COR-L47 (cell line): ENCODE measurements around the gene ANKMY1.

Experiments
- DNase-seq: peaks from one replicate; lab custom pipeline; 2025; lab: John Stamatoyannopoulos, UW

ANKMY1 gene

DNA sequence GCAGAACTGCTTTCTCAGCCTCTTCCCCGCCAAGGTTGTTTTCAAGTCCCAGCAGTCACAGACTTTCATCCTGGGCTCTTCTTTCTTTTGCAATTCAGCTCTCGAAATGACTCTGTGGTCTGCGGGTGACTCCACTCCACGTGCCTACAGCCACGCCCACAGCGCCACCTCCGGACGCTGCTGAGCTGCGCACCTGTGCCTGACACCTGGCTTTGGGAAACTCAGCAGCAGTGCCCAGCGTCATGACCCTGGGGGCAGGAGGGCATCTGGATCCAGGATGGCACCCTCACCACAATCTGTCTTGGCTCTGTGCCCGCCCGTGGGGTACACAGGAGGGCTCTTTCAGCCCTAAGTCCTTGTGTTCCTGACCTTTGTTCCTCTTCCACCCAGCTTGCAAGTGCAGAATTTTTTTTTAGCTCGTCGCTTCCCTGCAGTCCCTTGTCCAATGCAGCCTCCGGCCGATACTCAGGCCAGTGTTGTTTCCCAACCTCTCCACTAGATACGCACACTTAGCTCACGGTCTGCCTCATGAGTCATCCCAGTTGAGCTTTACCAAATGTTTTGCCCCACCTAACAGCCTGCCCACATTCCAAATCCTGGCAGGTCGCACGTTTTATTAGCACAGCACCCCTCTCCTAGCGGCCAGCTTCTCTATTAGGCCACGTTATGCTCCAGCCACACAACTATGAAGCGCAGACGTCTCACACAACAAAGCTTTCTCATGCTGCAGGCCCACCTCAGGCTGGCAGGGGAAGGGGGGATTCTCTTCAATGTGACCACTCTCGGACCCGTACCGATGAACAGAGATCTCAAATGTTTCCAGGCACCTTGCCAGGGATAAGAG lies 22.2 kb upstream of the ANKMY1 start:
- DNase-seq, result no peak

DNA sequence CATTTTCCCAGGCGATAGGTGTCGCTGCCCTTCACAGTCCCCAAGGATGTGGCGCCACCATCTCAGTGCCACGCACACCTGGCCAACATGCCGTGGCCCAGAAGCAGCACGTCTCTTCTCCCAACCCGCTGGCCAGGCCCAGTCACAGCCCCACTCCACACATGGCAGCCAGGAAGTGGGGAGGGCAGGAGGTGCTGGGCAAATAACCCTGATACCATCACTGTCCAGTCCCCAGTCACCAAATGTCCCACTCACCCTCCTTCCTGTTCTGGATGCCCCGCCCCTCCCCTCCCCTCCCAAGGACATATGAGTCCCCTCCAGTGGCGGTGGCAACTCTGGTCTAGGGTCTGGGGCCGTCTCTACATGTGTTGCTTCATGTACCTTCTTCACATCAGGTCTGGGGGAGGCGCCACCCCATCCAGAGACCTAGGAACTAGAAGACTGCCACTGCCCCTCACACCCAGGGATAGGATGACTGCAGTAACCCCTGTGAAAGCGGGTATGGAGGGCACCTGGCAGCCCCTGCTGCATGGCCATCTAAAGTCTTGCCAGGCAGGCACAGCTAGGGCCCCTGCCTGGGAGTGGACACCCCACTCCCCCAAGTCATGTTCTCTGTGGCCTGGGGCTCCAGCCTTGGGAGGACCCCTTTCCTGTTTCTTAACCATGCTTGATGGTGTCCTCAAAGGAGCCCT lies 21.4 kb upstream of the ANKMY1 start:
- no peak for DNase-seq

DNA sequence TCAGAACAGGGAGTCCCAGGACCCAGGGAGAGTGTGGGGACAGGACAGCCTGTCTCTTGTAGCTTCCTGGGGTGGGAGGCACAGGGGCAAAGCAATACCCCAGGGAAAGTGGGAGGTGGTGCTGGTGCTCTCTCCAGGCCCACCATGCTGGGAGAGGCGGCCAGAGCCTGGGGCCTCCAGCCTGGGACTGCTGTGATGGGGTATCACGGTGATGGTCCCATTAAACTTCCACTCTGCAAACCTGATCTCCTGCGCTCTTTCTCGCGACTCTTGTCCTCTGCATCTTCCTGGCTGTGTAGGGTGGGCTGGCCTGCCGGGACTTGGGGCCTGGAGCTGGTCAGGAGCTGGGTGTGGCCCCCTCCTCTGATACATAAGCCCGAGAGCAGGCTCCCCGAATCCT lies 20.7 kb upstream of the ANKMY1 start:
- no peak for DNase-seq

DNA sequence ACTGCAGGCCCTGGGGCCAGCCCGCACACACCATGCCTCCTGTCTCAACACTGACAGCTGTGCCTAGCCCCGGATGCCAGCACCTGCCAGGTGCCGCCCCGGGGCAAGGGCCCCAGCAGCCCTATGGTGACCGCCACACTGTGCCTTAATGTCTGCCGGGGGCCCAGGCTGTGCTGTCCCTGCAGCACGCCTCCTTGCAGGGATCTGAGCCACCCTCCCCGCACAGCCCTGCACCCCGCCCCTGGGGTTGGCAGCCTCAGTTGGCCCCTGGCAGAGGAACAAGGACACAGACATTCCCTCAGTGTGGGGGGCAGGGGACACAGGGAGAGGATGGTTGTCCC lies 20.3 kb upstream of the ANKMY1 start:
- no peak for DNase-seq

DNA sequence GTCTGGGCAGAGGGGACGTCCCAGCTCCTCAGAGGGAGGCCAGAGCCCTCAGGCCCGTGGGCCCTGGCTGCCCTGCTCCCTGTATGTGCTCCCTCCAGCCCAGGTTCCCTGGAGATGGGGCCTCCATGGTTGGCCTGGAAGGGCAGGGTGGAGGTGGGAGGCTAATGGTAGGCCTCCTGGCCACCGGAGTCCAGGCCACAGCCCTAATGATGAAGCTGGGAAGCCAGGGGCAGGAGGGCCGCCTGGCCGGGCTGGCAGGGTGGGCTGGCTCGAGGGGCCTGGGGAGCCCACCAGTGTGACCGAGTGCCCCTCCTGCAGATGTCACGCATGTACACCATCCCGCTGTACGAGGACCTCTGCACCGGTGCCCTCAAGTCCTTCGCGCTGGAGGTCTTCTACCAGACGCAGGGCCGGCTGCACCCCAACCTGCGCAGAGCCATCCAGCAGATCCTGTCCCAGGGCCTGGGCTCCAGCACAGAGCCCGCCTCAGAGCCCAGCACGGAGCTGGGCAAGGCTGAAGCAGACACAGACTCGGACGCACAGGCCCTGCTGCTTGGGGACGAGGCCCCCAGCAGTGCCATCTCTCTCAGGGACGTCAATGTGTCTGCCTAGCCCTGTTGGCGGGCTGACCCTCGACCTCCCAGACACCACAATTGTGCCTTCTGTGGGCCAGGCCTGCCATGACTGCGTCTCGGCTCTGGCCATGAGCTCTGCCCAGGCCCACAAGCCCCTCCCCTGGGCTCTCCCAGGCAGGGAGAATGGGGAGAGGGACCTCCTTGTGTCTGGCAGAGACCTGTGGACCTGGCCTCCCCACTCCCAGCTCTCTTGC lies 19.7 kb upstream of the ANKMY1 start:
- DNase-seq, result no peak

DNA sequence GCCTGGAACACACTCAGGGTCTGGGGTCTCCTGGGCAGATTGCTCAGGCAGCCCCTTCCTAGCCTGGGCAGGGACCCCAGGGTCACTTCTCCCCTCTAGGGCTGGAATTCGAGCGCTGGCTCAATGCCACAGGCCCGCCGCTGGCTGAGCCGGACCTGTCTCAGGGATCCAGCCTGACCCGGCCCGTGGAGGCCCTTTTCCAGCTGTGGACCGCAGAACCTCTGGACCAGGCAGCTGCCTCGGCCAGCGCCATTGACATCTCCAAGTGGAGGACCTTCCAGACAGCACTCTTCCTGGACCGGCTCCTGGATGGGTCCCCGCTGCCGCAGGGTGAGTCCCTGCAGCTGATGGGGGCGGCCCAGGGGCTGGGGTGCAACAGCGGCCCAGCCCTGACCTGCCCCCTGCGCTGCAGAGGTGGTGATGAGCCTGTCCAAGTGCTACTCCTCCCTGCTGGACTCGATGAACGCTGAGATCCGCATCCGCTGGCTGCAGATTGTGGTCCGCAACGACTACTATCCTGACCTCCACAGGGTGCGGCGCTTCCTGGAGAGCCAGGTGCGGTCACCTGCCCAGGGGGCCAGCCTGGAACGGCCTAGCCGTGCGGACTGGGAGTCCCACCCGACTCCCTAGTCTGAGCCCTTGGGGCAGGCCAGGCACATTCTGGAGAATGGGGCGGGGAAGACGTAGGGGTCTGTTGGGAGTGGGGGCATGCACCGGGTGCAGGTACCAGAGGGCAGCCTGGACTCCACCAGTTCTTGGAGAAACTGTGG lies 18.8 kb upstream of the ANKMY1 start:
- no peak for DNase-seq

DNA sequence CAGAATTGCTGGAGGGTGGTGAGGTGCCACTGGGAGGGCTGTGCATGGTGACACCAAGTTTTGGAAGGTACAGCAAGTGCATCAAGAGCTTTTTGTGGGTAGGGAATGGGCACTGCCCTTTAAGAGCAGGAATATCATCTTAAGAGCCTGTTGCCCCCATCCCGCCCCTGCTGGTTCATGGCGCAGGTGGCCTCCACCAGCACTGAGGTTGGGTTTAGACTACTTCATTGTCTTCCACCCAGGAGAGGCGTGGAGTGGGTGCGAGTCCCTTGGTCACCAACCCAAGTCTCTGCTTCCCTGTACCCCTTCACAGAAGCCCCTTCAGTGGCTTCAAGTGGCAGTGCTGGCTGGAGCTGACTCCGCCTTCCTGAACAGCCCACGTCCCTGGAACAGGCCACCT lies 18.2 kb upstream of the ANKMY1 start:
- DNase-seq, result no peak

DNA sequence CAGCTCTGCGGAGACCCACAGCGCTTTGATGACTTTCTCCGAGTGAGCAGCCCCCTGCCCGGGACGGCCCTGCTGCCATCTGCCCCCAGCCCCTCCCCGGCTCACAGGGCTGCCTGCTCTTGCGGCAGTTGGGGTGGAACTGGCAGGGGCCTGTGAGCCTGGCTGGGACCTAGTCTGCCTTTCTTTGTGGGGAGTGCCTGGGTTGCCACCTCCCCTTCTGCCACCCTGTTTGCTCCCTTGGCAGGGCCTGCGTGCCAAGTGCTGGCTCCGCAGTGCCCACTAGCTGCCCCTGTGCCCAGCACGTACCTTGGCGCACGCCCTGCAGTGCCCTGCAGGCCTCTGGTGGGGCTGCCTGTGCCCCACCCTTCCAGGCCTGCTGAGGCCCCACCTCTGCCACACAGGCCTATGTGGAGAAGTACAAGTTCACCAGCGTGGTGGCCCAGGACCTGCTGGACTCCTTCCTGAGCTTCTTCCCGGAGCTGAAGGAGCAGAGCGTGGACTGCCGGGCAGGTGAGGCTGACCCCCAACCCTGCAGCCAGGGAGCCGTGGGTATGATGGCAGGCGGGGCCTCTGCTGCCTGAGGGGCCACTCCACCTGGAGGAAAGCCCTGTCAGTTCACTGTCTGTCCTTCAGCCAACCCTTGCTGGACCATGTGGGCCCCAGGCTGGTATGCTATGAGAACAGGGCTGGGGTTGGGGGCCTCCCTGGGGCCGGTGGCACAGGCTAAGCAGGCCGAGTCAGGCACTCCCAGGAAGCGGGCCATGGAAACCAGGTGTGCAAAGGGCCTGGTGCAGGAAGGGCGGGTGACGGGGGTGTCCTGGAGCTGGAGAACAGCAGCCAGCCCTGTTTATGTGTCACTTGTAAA lies 17.5 kb upstream of the ANKMY1 start:
- DNase-seq, result no peak

DNA sequence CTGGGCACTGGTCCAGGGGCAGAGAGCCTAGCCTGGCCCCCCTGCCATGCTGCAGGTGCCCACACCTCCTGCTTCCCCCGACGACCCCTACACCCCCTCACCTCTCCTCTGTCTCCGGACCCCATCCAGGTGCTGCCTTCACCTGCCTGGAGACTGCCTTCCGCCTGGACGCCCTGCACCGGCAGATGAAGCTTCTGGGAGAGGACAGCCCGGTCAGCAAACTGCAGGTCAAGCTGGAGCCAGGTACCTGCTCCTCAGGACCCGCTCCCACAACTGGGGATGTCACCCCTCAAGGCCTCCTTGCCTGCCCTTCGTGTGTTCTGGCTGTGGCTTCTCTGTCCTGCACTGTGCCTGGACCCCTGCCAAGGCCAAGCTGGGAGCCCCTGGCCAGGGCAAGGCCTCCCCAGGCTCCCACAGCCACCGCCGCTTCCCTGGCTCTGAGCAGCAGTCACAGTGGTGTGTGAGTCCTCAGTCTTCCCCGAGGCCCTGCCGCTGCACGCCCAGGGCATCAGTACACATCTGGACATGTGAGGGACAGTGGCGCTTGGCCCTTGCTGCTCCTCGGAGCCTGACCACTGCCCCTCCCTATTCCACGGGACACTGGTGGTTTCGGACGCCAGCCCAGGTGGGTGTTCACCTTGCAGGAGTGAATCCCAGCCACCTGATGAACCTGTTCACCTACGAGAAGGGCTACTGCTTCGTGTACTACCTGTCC lies 16.8 kb upstream of the ANKMY1 start:
- no peak for DNase-seq

DNA sequence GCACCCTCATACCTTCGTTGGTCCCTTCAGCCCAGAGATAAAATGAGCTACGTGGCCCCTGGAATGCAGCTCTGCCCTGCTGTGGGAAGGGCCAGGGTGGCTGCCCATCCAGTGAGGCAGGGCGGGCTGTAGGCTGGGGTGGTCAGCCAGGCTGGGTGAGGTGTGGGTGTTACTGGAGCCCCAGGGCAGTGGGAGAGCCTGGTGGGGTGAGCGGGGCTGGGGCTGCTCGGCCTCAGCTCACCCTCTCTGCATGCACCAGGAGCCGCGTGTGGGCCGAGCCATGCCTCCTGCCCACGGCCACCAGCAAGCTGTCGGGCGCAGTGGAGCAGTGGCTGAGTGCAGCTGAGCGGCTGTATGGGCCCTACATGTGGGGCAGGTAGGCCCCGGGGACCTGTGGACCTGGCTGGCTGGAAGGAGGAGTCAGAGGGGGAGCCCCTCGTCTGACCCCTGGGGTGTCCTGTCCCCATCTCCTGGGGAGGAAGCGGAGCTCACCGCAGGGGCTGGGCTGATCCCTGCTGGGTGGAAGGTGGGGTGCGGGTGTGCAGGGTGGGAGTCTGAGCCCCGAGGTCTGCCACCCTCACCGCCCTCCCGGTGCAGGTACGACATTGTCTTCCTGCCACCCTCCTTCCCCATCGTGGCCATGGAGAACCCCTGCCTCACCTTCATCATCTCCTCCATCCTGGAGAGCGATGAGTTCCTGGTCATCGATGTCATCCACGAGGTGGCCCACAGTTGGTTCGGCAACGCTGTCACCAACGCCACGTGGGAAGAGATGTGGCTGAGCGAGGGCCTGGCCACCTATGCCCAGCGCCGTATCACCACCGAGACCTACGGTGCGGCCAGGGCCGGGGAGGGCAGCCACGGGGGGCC lies 16.0 kb upstream of the ANKMY1 start:
- no peak for DNase-seq

DNA sequence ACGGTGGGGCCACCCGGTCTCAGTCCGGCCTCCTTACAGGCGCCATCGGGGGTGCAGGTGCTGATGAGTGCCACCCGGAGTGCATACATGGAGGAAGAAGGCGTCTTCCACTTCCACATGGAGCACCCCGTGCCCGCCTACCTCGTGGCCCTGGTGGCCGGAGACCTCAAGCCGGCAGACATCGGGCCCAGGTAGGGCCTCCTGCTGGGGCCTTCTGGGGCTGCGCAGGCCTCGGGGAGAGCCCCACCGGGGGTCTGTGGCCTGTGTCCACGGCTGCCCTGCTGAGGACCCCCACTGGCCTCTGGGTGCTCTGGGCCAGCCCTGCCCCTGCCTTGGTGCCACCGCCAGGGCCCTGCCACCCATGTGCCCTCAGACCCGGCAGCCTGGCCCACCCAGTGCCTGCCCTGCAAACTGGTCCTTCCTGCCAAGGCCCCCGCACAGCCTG lies 15.3 kb upstream of the ANKMY1 start:
- DNase-seq, result no peak

DNA sequence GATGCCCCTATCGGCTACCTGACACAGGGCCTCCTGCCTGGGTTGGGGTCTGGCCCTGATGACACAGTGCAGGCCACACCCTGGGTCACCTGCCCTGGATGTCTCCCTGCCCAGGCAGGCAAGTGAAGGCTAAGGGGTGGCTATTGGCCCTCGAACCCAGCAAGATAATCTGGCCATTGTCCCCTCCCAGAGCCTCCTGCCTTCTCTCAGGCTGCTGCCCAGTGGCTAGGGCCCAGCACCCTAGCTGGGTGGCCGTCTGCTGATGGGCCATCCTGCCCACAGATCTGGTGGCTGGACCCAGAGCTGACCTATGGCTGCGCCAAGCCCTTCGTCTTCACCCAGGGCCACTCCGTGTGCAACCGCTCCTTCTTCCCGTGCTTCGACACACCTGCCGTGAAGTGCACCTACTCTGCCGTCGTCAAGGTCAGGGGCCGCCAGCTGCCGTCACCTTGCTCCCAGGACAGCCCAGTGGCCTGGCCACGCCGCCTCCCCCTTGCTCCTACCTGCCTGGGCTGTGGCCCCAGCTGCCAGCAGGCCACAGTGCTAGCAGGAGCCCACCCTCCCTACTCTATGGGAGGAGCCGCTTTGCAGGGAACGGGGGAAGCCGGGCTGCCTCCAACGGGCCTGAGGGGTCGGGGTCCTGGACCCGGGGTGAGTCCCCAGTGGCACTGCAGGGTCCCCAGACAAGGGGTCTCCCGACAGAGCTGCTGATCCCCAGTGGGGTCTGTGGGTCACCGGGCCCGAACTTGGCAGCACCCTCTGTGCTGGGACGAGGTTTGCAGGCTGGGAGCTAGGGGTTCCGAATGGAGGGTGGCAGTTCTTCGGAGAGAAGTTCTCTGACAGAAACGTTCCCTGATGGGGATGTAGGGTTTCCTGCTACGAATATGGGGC lies 14.6 kb upstream of the ANKMY1 start:
- no peak for DNase-seq

DNA sequence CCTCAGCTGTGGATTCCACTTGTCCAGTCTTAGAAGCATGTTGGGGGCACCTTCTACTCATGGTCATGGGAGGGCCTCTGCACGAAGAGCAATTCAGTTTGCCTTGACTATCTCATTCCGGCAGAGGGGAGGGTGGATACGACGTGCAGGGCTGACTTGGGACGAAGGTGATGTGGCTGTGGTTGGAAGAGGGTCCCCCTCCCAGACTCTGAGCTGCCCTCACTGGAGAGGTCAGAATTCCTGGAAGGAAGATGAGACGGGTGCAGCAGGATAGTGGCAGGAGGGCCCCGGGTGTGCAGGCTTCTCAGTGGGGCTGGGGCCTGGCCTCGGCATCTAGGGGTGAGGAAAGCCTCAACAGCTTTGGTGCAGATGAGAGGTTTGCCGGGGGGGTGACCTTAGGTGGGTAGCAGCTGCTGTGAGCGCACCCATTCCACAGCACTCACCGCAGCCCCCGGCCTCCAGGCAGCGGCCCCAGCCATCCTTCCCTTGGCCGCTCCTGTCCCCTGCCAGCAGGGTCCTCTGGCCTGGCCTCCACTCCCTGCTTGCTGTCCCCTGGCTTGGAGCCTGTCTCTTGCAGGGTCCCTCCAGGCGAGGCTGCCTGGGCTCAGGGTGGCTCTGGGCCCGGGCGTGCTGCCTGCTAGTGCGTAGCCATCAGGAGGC lies 13.7 kb upstream of the ANKMY1 start:
- no peak for DNase-seq

DNA sequence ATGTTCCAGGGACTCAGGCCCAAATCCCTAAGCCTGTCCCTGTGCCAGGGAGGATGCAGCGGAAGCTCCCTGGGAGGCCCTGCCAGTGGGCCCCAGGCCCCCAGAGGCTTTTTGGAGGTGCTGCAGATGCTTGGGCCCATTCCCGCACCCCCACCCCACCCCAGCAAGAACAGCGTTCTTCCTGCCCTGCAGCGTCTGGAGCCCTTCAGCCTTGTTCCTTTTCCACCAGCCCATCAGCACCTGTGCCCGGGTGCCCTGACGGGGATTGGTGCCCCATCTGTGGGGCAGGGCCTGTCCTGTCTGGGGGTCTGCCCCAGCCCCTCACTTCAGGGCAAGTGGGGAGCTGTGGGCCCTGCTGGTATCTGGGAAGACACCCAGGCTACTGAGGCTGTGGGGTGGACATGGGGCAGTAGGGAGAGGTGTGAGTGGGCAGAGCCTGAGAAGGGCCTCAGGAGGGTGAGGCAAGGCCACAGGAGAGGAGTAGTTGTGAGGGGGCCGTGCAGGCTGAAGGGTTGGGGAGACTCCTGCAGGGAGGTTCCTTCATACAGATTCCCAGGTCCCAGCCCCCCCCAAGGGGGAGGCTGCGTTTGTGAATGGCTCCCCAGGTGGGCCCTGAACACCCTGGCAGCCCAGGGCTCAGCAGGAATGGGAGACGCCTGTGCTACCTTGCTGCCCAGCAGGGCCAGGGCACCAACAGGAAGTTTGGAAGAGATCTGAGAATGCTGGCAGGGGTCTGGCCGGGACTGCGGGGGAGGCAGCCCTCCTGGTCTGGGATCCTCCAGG lies 12.9 kb upstream of the ANKMY1 start:
- DNase-seq, result no peak

DNA sequence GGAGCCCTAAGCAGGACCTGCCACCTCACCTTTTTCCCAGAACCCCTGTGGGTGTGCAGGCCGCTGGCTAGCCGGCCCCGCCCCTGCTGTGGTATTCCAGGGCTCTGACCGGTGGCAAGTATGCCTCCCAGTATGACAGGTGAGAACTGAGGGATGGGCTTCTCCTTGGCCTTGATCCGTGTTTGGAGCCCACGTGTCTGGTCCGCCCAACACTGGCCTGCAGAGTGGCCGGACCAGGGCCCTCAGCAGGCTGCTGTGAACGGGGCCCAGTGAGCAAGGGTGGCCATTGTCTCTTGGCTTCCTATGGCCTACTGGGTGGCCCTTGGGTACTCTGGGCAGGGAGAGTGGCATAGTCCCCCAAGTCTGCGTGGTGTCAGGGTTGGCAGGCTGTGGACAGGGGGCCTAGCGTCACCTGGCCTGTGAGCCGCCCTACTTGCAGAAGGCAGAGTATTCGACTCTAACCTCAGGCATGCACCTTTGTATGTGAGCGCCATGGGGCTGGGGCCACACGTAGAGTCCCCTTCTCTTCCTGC lies 12.3 kb upstream of the ANKMY1 start:
- DNase-seq, result no peak

DNA sequence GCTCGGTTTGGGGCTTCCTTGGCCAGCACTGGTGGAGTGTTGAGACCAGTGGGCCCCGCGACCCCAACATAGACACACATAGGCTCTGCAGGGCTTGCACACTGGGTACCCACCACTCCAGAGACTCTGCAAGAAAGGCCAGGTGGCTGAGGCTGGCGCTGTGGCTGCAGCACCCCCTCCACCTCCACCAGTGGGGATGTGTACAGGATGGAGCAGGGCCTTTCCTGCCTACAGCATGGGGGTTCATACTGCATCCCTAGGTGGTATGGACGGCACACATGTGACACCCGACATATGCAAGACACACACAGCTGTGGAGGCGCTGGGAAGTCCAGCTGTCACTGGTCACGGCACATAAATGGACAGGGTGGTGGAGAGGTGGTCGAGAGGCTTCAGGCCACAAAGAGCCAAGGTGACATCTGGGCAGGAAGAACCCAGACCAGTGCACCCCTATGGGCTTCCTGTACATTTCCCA lies 11.8 kb upstream of the ANKMY1 start:
- no peak for DNase-seq
